PC-9 (cell line): Measurements from ENCODE around the gene ABCA12. TPM values are rescaled to one million over a fixed set of nuclear protein-coding genes. Genes with fewer than 3 reads are reported as not detected.

ENCODE experiments used
- BruUV-seq: library from RNA; stranded (reverse); fragments of 400-500 nt; replicated peaks from 2 replicates; lab custom pipeline; 2021; lab: Mats Ljungman, UMichigan
- CTCF ChIA-PET: fragments of 300-600 bp; sonication (Branson Sonifier 250); formaldehyde crosslinking; loops from one replicate; lab custom pipeline; 2022; ENCODE audit warnings: antibody characterized with exemption; lab: Charles Lee
- POLR2A ChIA-PET: fragments of 300-600 bp; sonication (Branson Sonifier 250); formaldehyde crosslinking; loops from one replicate; lab custom pipeline; 2022; ENCODE audit warnings: antibody characterized with exemption; ENCODE audit not compliant: unreplicated experiment; lab: Charles Lee
- DNase-seq, 2 experiments: peaks; one replicate each; pipeline versions ENCODE4 v3.0.0 to v3.0.0-alpha.2; 2015 to 2022; ENCODE audit warnings: mixed read lengths in 1 of 2
- H2AFZ ChIP-seq: fragments of 200-600 bp; sonication (generic); 2 replicates; pipeline ENCODE4 v1.8.1; 2017; ENCODE audit warnings: antibody characterized with exemption
- H3F3A ChIP-seq: fragments of 200-600 bp; sonication (generic); 2 replicates; pipeline ENCODE4 v1.8.1; 2017; ENCODE audit warnings: antibody characterized with exemption, mild to moderate bottlenecking, low read depth; ENCODE audit not compliant: insufficient read depth
- H3K27ac ChIP-seq: fragments of 200-600 bp; sonication (generic); 2 replicates; pipeline ENCODE4 v1.6.1; 2016; ENCODE audit warnings: mixed run types
- H3K27me3 ChIP-seq: fragments of 200-600 bp; sonication (generic); 2 replicates; pipeline ENCODE4 v1.6.1; 2016; ENCODE audit warnings: low read depth, mixed run types; ENCODE audit not compliant: insufficient read depth
- H3K36me3 ChIP-seq: fragments of 200-600 bp; sonication (generic); 2 replicates; pipeline ENCODE4 v1.6.1; 2016; ENCODE audit warnings: low read depth, mixed run types
- H3K4me1 ChIP-seq: fragments of 200-600 bp; sonication (generic); replicated peaks from 2 replicates; pipeline ENCODE4 v1.6.1; 2016; ENCODE audit warnings: mixed run types; ENCODE audit not compliant: insufficient read depth
- H3K4me2 ChIP-seq: fragments of 200-600 bp; sonication (generic); 2 replicates; pipeline ENCODE4 v1.6.1; 2017; ENCODE audit warnings: mixed run types
- H3K4me3 ChIP-seq: fragments of 200-600 bp; sonication (generic); 2 replicates; pipeline ENCODE4 v1.6.1; 2016; ENCODE audit warnings: mixed run types
- H3K79me2 ChIP-seq: fragments of 200-600 bp; sonication (generic); 2 replicates; pipeline ENCODE4 v1.6.1; 2017; ENCODE audit warnings: low read depth, mixed run types
- H3K9me2 ChIP-seq: fragments of 200-600 bp; sonication (generic); 2 replicates; pipeline ENCODE4 v1.8.1; 2017; ENCODE audit warnings: mild to moderate bottlenecking; ENCODE audit not compliant: insufficient read depth
- H3K9me3 ChIP-seq: fragments of 200-600 bp; sonication (generic); 2 replicates; pipeline ENCODE4 v1.8.1; 2016; ENCODE audit warnings: low read depth; ENCODE audit not compliant: insufficient read depth
- H4K20me1 ChIP-seq: fragments of 200-600 bp; sonication (generic); 2 replicates; pipeline ENCODE4 v1.8.1; 2017; ENCODE audit not compliant: insufficient read depth
- EZH2 ChIP-seq: fragments of 200-600 bp; sonication (generic); IDR thresholded peaks from 2 replicates; pipeline ENCODE4 v1.8.0; 2017; ENCODE audit warnings: antibody characterized with exemption, low read depth
- intact Hi-C: fragments of 100-400 bp; cut with micrococcal nuclease; formaldehyde crosslinking; loops from one replicate; pipeline ENCODE4 v1.10.0; 2022; ENCODE audit not compliant: unreplicated experiment
- total RNA-seq: library from RNA; stranded (reverse); gene quantifications from 2 replicates; pipeline ENCODE4 v1.2.3, GENCODE V29; 2021
- TF ChIP-seq, protein P1 (sequence below): fragments of 200-600 bp; sonication (generic); conservative IDR thresholded peaks from 2 replicates; pipeline ENCODE4 v1.6.1; 2017; ENCODE audit warnings: mixed run types, antibody characterized with exemption, mild to moderate bottlenecking, moderate library complexity

The ABCA12 gene
- total RNA-seq, 1 experiment from 2014 or later = 2.0 TPM

DNA sequence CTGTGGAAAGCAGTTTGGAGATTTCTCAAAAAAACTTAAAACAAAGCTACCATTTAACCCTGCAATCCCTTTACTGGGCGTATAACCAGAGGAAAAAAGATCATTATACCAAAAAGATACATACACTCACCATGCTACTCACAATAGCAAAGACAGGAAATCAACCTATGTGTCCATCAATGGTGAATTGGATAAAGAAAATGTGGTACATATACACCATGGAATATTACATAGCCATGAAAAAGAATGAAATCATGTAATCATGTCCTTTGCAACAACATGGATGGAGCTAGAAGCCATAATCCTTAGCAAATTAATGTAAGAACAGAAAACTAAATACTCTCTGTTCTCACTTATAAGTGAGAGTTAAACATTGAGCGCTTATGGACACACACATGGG is 18.6 kb downstream of the ABCA12 start:
- no peak for DNase-seq
- H3K4me1 ChIP-seq = no peaks in the 10 kb centered on the region
- H4K20me1 ChIP-seq = no peaks in the 10 kb centered on the region
- H3K27ac ChIP-seq = no peak overlapping the region
- ChIA-PET CTCF (no interaction called here), POLR2A (no interaction called here)
- H3K9me3 ChIP-seq = no peaks in the 10 kb centered on the region; the same call in 1 of the 2 replicates
- no peak overlapping the region for H2AFZ ChIP-seq
- H3F3A ChIP-seq = no peaks in the 10 kb centered on the region
- no peak overlapping the region for H3K4me2 ChIP-seq
- no peaks in the 10 kb centered on the region for H3K79me2 ChIP-seq
- no TSS peak for BruUV-seq
- no peaks in the 10 kb centered on the region for H3K9me2 ChIP-seq
- no peak overlapping the region for H3K4me3 ChIP-seq
- intact Hi-C loops = no loop called here
- H3K36me3 ChIP-seq = no peaks in the 10 kb centered on the region
- H3K27me3 ChIP-seq = no peaks in the 10 kb centered on the region
- TF ChIP-seq EZH2 = no peak
- TF ChIP-seq, protein P1, sequence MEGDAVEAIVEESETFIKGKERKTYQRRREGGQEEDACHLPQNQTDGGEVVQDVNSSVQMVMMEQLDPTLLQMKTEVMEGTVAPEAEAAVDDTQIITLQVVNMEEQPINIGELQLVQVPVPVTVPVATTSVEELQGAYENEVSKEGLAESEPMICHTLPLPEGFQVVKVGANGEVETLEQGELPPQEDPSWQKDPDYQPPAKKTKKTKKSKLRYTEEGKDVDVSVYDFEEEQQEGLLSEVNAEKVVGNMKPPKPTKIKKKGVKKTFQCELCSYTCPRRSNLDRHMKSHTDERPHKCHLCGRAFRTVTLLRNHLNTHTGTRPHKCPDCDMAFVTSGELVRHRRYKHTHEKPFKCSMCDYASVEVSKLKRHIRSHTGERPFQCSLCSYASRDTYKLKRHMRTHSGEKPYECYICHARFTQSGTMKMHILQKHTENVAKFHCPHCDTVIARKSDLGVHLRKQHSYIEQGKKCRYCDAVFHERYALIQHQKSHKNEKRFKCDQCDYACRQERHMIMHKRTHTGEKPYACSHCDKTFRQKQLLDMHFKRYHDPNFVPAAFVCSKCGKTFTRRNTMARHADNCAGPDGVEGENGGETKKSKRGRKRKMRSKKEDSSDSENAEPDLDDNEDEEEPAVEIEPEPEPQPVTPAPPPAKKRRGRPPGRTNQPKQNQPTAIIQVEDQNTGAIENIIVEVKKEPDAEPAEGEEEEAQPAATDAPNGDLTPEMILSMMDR = no peak

DNA sequence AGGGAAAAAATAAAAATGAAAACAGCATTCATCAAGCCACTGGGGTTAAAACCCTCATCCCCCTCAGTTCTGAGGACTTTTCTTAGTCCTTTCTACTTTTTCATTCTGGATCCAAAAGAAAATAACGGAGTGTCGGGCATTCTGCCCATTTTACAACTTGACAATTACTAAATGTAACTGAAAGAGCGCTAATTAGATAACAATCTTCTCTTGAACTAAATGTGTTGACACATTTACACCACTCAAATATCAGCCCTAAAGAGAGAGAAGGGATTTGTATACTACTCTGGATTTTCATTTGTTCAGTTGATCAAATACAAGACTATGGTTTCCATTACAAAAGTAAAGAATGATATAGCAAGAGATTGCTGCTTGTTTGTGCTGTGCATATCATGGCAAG is 27.5 kb downstream of the ABCA12 start:
- H3K79me2 ChIP-seq = no peaks in the 10 kb centered on the region
- TF ChIP-seq, protein P1 = no peak
- no peak for TF ChIP-seq EZH2
- H3K4me2 ChIP-seq = no peak overlapping the region
- POLR2A ChIA-PET = no interaction called here
- H3K27ac ChIP-seq = no peak overlapping the region
- CTCF ChIA-PET = no interaction called here
- intact Hi-C loops = no loop called here
- no peak overlapping the region for H3K4me3 ChIP-seq
- no peaks in the 10 kb centered on the region for H3K9me2 ChIP-seq
- H3F3A ChIP-seq = no peaks in the 10 kb centered on the region; the same call in 1 of the 2 replicates
- H4K20me1 ChIP-seq = no peaks in the 10 kb centered on the region
- no peak for DNase-seq
- H3K36me3 ChIP-seq = no peaks in the 10 kb centered on the region
- no peaks in the 10 kb centered on the region for H3K4me1 ChIP-seq
- no peaks in the 10 kb centered on the region for H3K9me3 ChIP-seq
- no peak overlapping the region for H2AFZ ChIP-seq
- no peaks in the 10 kb centered on the region for H3K27me3 ChIP-seq
- no TSS peak for BruUV-seq

DNA sequence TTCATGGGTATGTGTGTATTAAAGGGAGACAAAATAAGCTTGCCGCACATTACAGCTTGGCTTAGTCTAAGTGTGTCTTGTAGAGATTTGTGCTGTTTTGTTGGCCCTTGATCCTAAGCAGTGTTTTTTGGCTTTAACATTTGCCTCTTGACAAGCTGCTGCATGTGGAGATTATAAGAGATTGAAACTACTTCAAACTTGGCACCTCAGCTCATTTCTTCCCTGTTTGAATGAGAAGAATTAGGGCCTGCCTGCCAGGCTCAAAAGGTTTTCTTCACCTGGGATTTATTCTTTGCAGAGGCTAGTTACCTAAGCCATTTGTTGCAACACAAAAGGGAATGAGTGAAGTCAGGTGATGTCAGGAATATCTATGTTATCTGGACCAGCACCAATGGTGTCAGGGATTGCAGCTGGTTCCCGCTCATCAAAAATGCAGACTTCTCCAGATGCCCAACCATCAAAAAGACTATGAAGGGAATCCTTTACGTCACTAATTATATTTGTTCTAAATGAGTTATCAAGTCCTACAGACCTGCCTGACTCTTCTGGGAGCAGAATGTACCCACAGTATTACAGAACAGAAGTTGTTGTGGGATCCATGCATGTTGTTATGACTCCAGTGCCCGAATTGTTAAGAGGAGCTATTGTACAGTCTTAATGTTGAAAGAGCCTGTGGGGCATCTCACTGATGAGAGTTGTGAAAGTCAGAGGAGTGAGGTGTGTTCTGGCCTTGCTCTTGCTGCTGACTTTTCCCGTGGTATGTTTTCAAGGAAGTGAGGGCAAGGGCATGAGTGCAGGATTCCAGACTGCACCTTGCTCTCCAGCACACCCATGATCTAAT is 31.0 kb downstream of the ABCA12 start:
- Histone ChIP-seq H3K27ac (no peak overlapping the region), H3K79me2 (no peaks in the 10 kb centered on the region), H3K4me3 (no peak overlapping the region), H3K9me3 (no peaks in the 10 kb centered on the region), H3K36me3 (no peaks in the 10 kb centered on the region), H3K4me2 (no peak overlapping the region), H3K4me1 (no peaks in the 10 kb centered on the region), H2AFZ (no peak overlapping the region), H4K20me1 (no peaks in the 10 kb centered on the region), H3K27me3 (no peaks in the 10 kb centered on the region), H3K9me2 (no peaks in the 10 kb centered on the region), H3F3A (no peaks in the 10 kb centered on the region; the same call in 1 of the 2 replicates)
- POLR2A ChIA-PET = no interaction called here
- CTCF ChIA-PET = no interaction called here
- no TSS peak for BruUV-seq
- intact Hi-C loops = no loop called here
- DNase-seq = no peak
- TF ChIP-seq EZH2 = no peak
- TF ChIP-seq, protein P1 = no peak
